Astrocyte of the cerebellum (primary cell): ENCODE results near the gene ANKDD1B.
A peak's percentile ranks its signal among the peaks of the same experiment; 100 is the strongest.

Source experiments
- DNase-seq: peaks from one replicate; pipeline ENCODE4 v3.0.0-alpha.2; 2011; ENCODE audit warnings: low read depth
- H3K4me3 ChIP-seq: 2 replicates; pipeline ENCODE4 v1.5.1; 2011; ENCODE audit warnings: mild to moderate bottlenecking, low read depth, low read length, moderate library complexity
- CTCF ChIP-seq: IDR thresholded peaks from 2 replicates; pipeline ENCODE4 v1.5.1; 2012; ENCODE audit warnings: low read length, low read depth, moderate library complexity, mild to moderate bottlenecking; ENCODE audit errors: missing control alignments
- in situ Hi-C: cut with HindIII; loops from 2 replicates; pipeline ENCODE4 v1.10.0; 2017; ENCODE audit warnings: low sequenced_read_pairs

Gene ANKDD1B

DNA sequence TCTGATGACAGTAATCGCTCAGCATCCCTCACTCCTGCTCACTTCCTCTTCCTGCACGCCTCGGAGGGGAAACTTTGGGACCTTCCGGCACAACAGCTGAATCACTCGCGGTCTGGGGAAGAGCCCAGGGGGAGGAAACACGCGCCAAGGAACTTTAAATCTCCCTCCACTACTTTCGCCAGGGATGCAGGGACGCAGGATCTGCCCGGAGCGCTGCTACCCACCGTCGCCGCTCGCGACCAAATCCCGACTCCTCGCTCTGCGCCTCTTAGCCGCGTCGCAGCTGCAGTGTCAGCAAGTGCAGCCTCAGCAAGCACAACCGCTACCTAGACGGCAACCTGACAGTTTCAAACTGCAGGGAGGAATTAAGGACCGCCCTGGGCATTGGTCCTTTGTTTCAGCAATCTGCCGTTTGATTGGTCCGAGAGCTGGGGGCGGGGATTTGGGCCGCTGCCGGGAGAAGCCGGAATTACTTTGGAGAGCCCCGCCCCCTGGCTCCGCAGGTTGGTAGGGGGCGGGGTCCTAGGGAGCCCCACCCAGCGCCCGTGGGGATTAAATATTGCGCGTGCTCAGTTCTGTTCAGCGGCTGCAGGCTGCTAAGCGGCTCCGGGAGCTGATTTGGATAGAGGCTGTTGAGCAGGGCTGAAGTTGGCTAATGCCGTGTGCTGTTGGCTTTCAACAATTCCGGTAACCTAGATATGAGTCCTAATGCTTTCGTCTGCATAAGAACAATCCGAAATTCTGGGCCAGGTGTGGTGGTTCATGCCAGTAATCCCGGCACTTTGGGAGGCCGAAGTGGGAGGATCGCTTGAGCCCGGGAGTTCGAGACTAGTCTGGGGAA lies 106.0 kb downstream of the ANKDD1B start, which contains the start of gene POC5:
Gene POC5, minus strand, starts transcription at position 356 of the 841 bp plus-strand sequence. CDS start 4,500 bp downstream, outside the sequence.
- peak within 1 kb of the TSS; percentile 93 for H3K4me3 ChIP-seq
- in situ Hi-C loops = no loop called here
- TF ChIP-seq CTCF = no peak
- peak; percentile 93 for DNase-seq

DNA sequence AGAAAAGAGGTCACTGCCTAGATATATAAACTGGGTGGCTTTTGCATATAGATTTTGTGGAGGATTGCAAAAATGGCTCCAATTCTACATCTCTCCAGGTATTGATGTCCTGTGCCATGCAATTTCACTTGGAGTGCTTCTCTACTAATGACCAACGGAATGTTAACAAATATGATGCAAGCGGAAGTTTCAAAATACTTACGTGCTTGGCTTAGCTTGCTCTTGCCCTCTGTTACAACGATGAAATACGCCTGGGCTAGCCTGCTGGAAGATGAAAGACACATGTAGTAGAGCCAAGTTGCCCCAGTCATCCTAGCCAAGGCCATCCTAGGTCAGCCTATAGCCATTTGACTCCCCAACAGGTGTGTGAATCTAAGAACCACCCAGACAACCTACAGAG lies 109.6 kb downstream of the ANKDD1B start:
- no peak for TF ChIP-seq CTCF
- in situ Hi-C loops = no loop called here
- H3K4me3 ChIP-seq = no peak overlapping the region
- DNase-seq = no peak
